ENCODE measurements around the gene MAD2L2. TPM values are rescaled to one million over a fixed set of nuclear protein-coding genes. Genes with fewer than 3 reads are reported as not detected.
A peak's percentile ranks its signal among the peaks of the same experiment; 100 is the strongest.

MAD2L2 gene
- total RNA-seq, 4 donors from 2014 or later: 10.0 to 50.3 (median 11.5) TPM

GRCh38 chr1:11670747-11671146, 10.2 kb downstream of the MAD2L2 start:
- Histone ChIP-seq H3K27ac (peak overlapping the region in 2 of 4 donors; percentile 13 to 46), H3K36me3 (peaks cover 0 to 35% (median 0%) of the 10 kb centered on the region in 3 donors)
- DNase-seq: no peak

GRCh38 chr1:11668516-11668915, 12.4 kb downstream of the MAD2L2 start:
- TF ChIP-seq POLR2A (IDR thresholded peaks at IDR 0.05): no peak
- TF ChIP-seq, protein P1, sequence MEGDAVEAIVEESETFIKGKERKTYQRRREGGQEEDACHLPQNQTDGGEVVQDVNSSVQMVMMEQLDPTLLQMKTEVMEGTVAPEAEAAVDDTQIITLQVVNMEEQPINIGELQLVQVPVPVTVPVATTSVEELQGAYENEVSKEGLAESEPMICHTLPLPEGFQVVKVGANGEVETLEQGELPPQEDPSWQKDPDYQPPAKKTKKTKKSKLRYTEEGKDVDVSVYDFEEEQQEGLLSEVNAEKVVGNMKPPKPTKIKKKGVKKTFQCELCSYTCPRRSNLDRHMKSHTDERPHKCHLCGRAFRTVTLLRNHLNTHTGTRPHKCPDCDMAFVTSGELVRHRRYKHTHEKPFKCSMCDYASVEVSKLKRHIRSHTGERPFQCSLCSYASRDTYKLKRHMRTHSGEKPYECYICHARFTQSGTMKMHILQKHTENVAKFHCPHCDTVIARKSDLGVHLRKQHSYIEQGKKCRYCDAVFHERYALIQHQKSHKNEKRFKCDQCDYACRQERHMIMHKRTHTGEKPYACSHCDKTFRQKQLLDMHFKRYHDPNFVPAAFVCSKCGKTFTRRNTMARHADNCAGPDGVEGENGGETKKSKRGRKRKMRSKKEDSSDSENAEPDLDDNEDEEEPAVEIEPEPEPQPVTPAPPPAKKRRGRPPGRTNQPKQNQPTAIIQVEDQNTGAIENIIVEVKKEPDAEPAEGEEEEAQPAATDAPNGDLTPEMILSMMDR (IDR thresholded peaks at IDR 0.05): no peak

More at GRCh38 chr1:11670747-11671146, 10.2 kb downstream of the MAD2L2 start:
- no peak overlapping the region for H3K4me3 ChIP-seq
- no peaks in the 10 kb centered on the region for H3K27me3 ChIP-seq
- H3K9me3 ChIP-seq: no peaks in the 10 kb centered on the region
- TF ChIP-seq, protein P1 (IDR thresholded peaks at IDR 0.05): no peak
- TF ChIP-seq POLR2A (IDR thresholded peaks at IDR 0.05): no peak
- H3K4me1 ChIP-seq: no peaks in the 10 kb centered on the region

GRCh38 chr1:11664336-11665065, 16.4 kb downstream of the MAD2L2 start:
- TF ChIP-seq POLR2A (IDR thresholded peaks at IDR 0.05): no peak
- TF ChIP-seq, protein P1 (IDR thresholded peaks at IDR 0.05): no peak
- peaks cover 0 to 4% (median 0%) of the 10 kb centered on the region in 4 donors for H3K4me1 ChIP-seq
- H3K36me3 ChIP-seq: no peaks in the 10 kb centered on the region
- no peaks in the 10 kb centered on the region for H3K9me3 ChIP-seq
- peak overlapping the region; percentile 72 to 90 (median 77) for H3K27ac ChIP-seq
- peak in 2 of 3 donors; percentile 55 to 75 for DNase-seq
- H3K4me3 ChIP-seq: peak overlapping the region; percentile 69 to 92 (median 78)
- H3K27me3 ChIP-seq: no peaks in the 10 kb centered on the region

More at GRCh38 chr1:11668516-11668915, 12.4 kb downstream of the MAD2L2 start:
- no peak overlapping the region for H3K27ac ChIP-seq
- H3K4me1 ChIP-seq: peaks cover 0 to 4% (median 0%) of the 10 kb centered on the region in 4 donors
- H3K9me3 ChIP-seq: no peaks in the 10 kb centered on the region
- no peak for DNase-seq
- H3K27me3 ChIP-seq: no peaks in the 10 kb centered on the region
- peaks cover 0 to 16% (median 0%) of the 10 kb centered on the region in 3 donors for H3K36me3 ChIP-seq
- no peak overlapping the region for H3K4me3 ChIP-seq

DNA sequence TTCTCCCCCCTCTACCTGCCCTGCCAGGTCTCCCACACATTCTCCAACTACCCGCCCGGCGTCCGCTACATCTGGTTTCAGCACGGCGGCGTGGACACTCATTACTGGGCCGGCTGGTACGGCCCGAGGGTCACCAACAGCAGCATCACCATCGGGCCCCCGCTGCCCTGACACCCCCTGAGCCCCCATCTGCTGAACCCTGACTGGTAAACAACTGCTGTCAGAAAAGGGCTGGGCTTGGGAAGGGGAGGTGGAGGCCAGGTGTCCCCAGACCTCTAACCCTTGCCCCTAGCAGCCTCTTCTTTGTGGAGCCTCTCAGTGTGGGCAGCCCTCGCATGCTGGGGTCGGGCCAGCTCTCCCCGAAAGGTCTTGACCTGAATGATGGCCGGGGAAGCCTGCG, 19.8 kb downstream of the MAD2L2 start:
- H3K27me3 ChIP-seq: no peaks in the 10 kb centered on the region
- no peak overlapping the region for H3K4me3 ChIP-seq
- no peak for DNase-seq
- no peaks in the 10 kb centered on the region for H3K9me3 ChIP-seq
- no peak for TF ChIP-seq POLR2A (IDR thresholded peaks at IDR 0.05)
- TF ChIP-seq, protein P1 (IDR thresholded peaks at IDR 0.05): no peak
- no peak overlapping the region for H3K27ac ChIP-seq
- peaks cover 0 to 4% (median 0%) of the 10 kb centered on the region in 4 donors for H3K4me1 ChIP-seq
- H3K36me3 ChIP-seq: no peaks in the 10 kb centered on the region

DNA sequence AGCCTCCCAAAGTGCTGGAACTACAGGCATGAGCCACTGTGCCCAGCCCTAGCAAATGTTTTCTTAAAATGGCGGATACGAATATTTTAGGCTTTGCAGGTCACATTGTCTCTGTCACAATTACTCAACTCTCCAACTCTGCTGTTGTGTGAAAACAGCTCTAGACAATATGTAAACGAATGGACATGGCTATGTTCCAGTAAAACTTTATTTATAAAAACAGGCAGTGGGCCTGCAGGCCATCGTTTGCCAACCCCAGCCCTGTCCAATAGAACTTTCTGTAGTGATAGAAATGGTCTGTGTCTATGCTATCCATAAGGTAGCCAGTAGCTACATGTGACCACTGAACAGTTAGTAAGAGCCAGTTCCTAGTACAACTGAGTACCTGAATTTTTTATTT, 21.2 kb downstream of the MAD2L2 start:
- Histone ChIP-seq H3K27me3 (no peaks in the 10 kb centered on the region), H3K4me1 (peaks cover 0 to 15% (median 4%) of the 10 kb centered on the region in 4 donors), H3K9me3 (no peaks in the 10 kb centered on the region), H3K27ac (no peak overlapping the region), H3K36me3 (no peaks in the 10 kb centered on the region), H3K4me3 (no peak overlapping the region)
- no peak for DNase-seq
- no peak for TF ChIP-seq POLR2A (IDR thresholded peaks at IDR 0.05)
- TF ChIP-seq, protein P1 (IDR thresholded peaks at IDR 0.05): no peak
